Loucy (cell line): Measurements from ENCODE around the gene IPMK.

ENCODE experiments used
- H2AFZ ChIP-seq: fragments of 200-600 bp; sonication (generic); 2 replicates; pipeline ENCODE4 v1.6.0; 2016; ENCODE audit warnings: antibody characterized with exemption, mild to moderate bottlenecking, low read length, moderate library complexity
- H3F3A ChIP-seq: fragments of 200-600 bp; 2 replicates; pipeline ENCODE4 v1.6.0; 2016; ENCODE audit warnings: antibody characterized with exemption, low read depth, mild to moderate bottlenecking
- H3K27me3 ChIP-seq: fragments of 200-600 bp; sonication (generic); 2 replicates; pipeline ENCODE4 v1.6.1; 2014; ENCODE audit warnings: low read length, mild to moderate bottlenecking; ENCODE audit not compliant: insufficient read depth, poor library complexity, severe bottlenecking
- H3K36me3 ChIP-seq: fragments of 200-600 bp; sonication (generic); 2 replicates; pipeline ENCODE4 v1.6.1; 2016; ENCODE audit warnings: low read length; ENCODE audit not compliant: insufficient read depth
- H3K4me1 ChIP-seq: fragments of 200-600 bp; sonication (generic); 2 replicates; pipeline ENCODE4 v1.5.1; 2014; ENCODE audit warnings: low read length, mild to moderate bottlenecking; ENCODE audit not compliant: insufficient read depth, poor library complexity, severe bottlenecking
- H3K4me2 ChIP-seq: fragments of 200-600 bp; sonication (generic); 2 replicates; pipeline ENCODE4 v1.6.0; 2014; ENCODE audit warnings: antibody characterized with exemption, low read length, low read depth, mild to moderate bottlenecking; ENCODE audit not compliant: poor library complexity, severe bottlenecking
- H3K4me3 ChIP-seq: fragments of 200-600 bp; sonication (generic); 2 replicates; pipeline ENCODE4 v1.5.1; 2014; ENCODE audit warnings: low read length, mild to moderate bottlenecking, mixed read lengths; ENCODE audit not compliant: poor library complexity, severe bottlenecking
- H3K79me2 ChIP-seq: fragments of 200-600 bp; sonication (generic); 2 replicates; pipeline ENCODE4 v1.6.1; 2014; ENCODE audit warnings: low read length; ENCODE audit not compliant: insufficient read depth
- H3K9ac ChIP-seq: fragments of 200-600 bp; sonication (generic); 2 replicates; pipeline ENCODE4 v1.6.0; 2014; ENCODE audit warnings: mild to moderate bottlenecking, low read depth, low read length, moderate library complexity; ENCODE audit not compliant: poor library complexity, severe bottlenecking
- H3K9me2 ChIP-seq: fragments of 200-600 bp; sonication (generic); replicated peaks from 2 replicates; pipeline ENCODE4 v1.6.1; 2016; ENCODE audit warnings: low read depth, low read length, mixed read lengths
- H3K9me3 ChIP-seq: fragments of 200-600 bp; sonication (generic); 2 replicates; pipeline ENCODE4 v1.6.1; 2014; ENCODE audit warnings: mild to moderate bottlenecking, antibody characterized with exemption, low read length, low read depth; ENCODE audit not compliant: insufficient read depth
- H4K20me1 ChIP-seq: fragments of 200-600 bp; sonication (generic); 2 replicates; pipeline ENCODE4 v1.6.0; 2014; ENCODE audit warnings: antibody characterized with exemption, low read length, mild to moderate bottlenecking; ENCODE audit not compliant: insufficient read depth, poor library complexity, severe bottlenecking
- EZH2phosphoT487 ChIP-seq: fragments of 200-600 bp; IDR thresholded peaks from 2 replicates; pipeline ENCODE4 v1.6.1; 2018; ENCODE audit warnings: antibody characterized with exemption, mild to moderate bottlenecking, moderate library complexity, borderline replicate concordance
- TF ChIP-seq, protein P1 (sequence below): fragments of 200-600 bp; sonication (generic); conservative IDR thresholded peaks from 2 replicates; pipeline ENCODE4 v1.5.1; 2014; ENCODE audit warnings: mild to moderate bottlenecking, antibody characterized with exemption, low read length

The IPMK gene

DNA sequence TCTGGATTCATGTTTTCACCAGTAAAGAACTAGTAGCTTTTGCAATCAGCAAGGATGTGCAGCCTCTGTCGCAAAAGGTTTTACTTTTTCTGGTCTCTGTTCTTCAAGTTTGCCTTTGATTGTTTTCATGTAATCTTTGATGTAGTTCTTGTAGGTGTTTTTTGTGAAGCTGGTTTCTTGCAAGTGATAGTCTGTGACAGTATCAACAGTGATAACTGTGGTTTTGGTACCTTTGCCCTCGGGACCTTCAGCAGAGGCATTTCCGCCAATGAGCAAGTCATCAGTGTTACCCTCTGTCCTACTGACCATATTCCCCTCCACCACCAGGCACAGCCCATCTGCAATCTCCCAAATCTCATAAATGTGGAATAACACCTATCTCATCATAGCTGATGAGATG is 55.1 kb downstream of the IPMK start:
- Histone ChIP-seq H3K9me3 (no peaks in the 10 kb centered on the region), H3K9me2 (no peaks in the 10 kb centered on the region), H3K36me3 (peaks cover 32% of the 10 kb centered on the region; the same call in 1 of the 2 replicates), H3F3A (no peaks in the 10 kb centered on the region), H3K4me3 (no peak overlapping the region), H3K4me2 (no peak overlapping the region), H3K4me1 (no peaks in the 10 kb centered on the region), H4K20me1 (no peaks in the 10 kb centered on the region), H3K9ac (no peak overlapping the region), H2AFZ (no peak overlapping the region), H3K27me3 (no peaks in the 10 kb centered on the region), H3K79me2 (0 out of 2 replicates have a peak, but pooled peaks cover 4% of the 10 kb centered on the region)
- TF ChIP-seq EZH2phosphoT487, result no peak
- TF ChIP-seq, protein P1, sequence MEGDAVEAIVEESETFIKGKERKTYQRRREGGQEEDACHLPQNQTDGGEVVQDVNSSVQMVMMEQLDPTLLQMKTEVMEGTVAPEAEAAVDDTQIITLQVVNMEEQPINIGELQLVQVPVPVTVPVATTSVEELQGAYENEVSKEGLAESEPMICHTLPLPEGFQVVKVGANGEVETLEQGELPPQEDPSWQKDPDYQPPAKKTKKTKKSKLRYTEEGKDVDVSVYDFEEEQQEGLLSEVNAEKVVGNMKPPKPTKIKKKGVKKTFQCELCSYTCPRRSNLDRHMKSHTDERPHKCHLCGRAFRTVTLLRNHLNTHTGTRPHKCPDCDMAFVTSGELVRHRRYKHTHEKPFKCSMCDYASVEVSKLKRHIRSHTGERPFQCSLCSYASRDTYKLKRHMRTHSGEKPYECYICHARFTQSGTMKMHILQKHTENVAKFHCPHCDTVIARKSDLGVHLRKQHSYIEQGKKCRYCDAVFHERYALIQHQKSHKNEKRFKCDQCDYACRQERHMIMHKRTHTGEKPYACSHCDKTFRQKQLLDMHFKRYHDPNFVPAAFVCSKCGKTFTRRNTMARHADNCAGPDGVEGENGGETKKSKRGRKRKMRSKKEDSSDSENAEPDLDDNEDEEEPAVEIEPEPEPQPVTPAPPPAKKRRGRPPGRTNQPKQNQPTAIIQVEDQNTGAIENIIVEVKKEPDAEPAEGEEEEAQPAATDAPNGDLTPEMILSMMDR, result no peak

DNA sequence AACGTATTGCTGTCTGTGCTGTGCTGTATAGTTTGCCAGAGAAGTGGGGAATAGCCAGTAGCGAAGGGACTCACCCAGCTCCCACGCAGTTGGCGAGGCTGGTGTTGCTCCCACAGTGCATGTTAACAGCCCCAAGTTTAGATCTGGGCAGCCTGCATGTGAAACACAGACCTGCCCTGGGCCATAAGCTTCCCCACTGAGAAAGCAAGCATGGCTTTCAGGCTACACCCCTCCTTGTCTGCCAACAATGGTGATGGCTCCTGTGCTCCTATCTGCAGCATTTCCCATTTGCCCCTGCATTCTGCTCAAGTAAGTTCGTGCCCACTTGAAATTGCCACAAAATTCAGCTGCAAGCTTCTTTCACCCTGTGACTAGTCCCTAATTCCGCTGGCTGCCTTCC is 57.5 kb downstream of the IPMK start:
- Histone ChIP-seq H3K9me2 (no peaks in the 10 kb centered on the region), H3K4me3 (no peak overlapping the region), H3K36me3 (peaks cover 24% of the 10 kb centered on the region; the same call in 1 of the 2 replicates), H3K9me3 (no peaks in the 10 kb centered on the region), H2AFZ (no peak overlapping the region), H3K4me1 (no peaks in the 10 kb centered on the region), H3K4me2 (no peak overlapping the region), H3K9ac (no peak overlapping the region), H4K20me1 (no peaks in the 10 kb centered on the region), H3F3A (no peaks in the 10 kb centered on the region), H3K79me2 (0 out of 2 replicates have a peak, but pooled peaks cover 3% of the 10 kb centered on the region), H3K27me3 (no peaks in the 10 kb centered on the region)
- no peak for TF ChIP-seq EZH2phosphoT487
- TF ChIP-seq, protein P1, result no peak

DNA sequence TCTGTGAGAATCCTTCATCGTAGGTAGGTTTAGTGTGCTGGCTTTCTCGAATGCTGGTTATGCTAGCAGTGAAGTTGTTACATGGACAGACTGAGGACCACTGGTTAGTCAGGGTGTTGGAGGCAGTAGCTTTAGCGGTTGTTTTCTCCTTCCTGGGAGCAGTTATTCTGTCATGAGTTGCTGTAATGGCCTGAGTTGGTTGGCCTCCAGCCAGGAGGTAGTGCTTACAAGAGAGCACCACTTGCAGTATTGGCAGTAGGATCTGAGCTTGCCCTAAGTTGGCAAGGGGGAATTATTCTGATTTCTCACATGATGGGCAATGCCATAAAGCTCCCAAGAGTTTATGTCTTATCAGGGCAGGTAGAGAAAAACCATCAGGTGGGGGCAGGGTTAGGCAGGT is 58.0 kb downstream of the IPMK start:
- no peaks in the 10 kb centered on the region for H4K20me1 ChIP-seq
- no peaks in the 10 kb centered on the region for H3K79me2 ChIP-seq
- no peaks in the 10 kb centered on the region for H3K27me3 ChIP-seq
- no peak for TF ChIP-seq EZH2phosphoT487
- TF ChIP-seq, protein P1, result no peak
- no peak overlapping the region for H2AFZ ChIP-seq
- H3K36me3 ChIP-seq, result peaks cover 20% of the 10 kb centered on the region; the same call in 1 of the 2 replicates
- H3K9me3 ChIP-seq, result no peaks in the 10 kb centered on the region
- H3K4me1 ChIP-seq, result no peaks in the 10 kb centered on the region
- H3F3A ChIP-seq, result no peaks in the 10 kb centered on the region
- H3K4me3 ChIP-seq, result no peak overlapping the region
- no peak overlapping the region for H3K9ac ChIP-seq
- no peaks in the 10 kb centered on the region for H3K9me2 ChIP-seq
- H3K4me2 ChIP-seq, result no peak overlapping the region
